H9 (cell line): ENCODE results near the gene GALNT15. TPM values are rescaled to one million over a fixed set of nuclear protein-coding genes. Genes with fewer than 3 reads are reported as not detected.

Experiments used
- DNase-seq: peaks from one replicate; pipeline ENCODE4 v3.0.0-alpha.2; 2017
- H2AFZ ChIP-seq: one replicate; pipeline ENCODE4 v1.6.1; 2013; ENCODE audit warnings: mild to moderate bottlenecking, low read length, control low read depth, moderate library complexity
- H2AK5ac ChIP-seq: 2 replicates; pipeline ENCODE4 v1.6.1; 2013; ENCODE audit warnings: low read length, control low read depth, mixed read lengths; ENCODE audit not compliant: insufficient read length
- H2BK120ac ChIP-seq: one replicate; pipeline ENCODE4 v1.6.1; 2013; ENCODE audit warnings: low read depth, mild to moderate bottlenecking, low read length, control low read depth, inconsistent platforms; ENCODE audit not compliant: poor library complexity, severe bottlenecking
- H2BK12ac ChIP-seq: 2 replicates; pipeline ENCODE4 v1.6.1; 2013; ENCODE audit warnings: low read length, control low read depth, mixed read lengths, low read depth; ENCODE audit not compliant: insufficient read length
- H2BK15ac ChIP-seq: 2 replicates; pipeline ENCODE4 v1.6.1; 2013; ENCODE audit warnings: low read depth, low read length, control low read depth
- H2BK20ac ChIP-seq: one replicate; pipeline ENCODE4 v1.6.1; 2013; ENCODE audit warnings: low read depth, mild to moderate bottlenecking, low read length, control low read depth, inconsistent platforms; ENCODE audit not compliant: poor library complexity, severe bottlenecking
- H2BK5ac ChIP-seq: 2 replicates; pipeline ENCODE4 v1.6.1; 2013; ENCODE audit warnings: low read length, control low read depth, mixed read lengths; ENCODE audit not compliant: insufficient read length
- H3K14ac ChIP-seq: 2 replicates; pipeline ENCODE4 v1.6.1; 2013; ENCODE audit warnings: low read length, control low read depth; ENCODE audit not compliant: insufficient read depth
- H3K18ac ChIP-seq: 2 replicates; pipeline ENCODE4 v1.6.1; 2013; ENCODE audit warnings: low read depth, mild to moderate bottlenecking, mixed read lengths, low read length, control low read depth; ENCODE audit not compliant: insufficient read length
- H3K23ac ChIP-seq: 2 replicates; pipeline ENCODE4 v1.6.1; 2013; ENCODE audit warnings: low read length, control low read depth, mixed read lengths, low read depth; ENCODE audit not compliant: insufficient read length
- H3K23me2 ChIP-seq: 2 replicates; pipeline ENCODE4 v1.6.1; 2013; ENCODE audit warnings: low read depth, mild to moderate bottlenecking, mixed read lengths, low read length, control low read depth; ENCODE audit not compliant: insufficient read length, poor library complexity, severe bottlenecking
- H3K27ac ChIP-seq: 2 replicates; pipeline ENCODE4 v1.5.1; 2013; ENCODE audit warnings: low read length, control low read depth, mixed read lengths, low read depth; ENCODE audit not compliant: insufficient read length
- H3K27me3 ChIP-seq: 2 replicates; pipeline ENCODE4 v1.6.1; 2013; ENCODE audit warnings: low read length, control low read depth, inconsistent platforms; ENCODE audit not compliant: insufficient read depth
- H3K4ac ChIP-seq: 2 replicates; pipeline ENCODE4 v1.6.1; 2013; ENCODE audit warnings: low read depth, mild to moderate bottlenecking, control low read depth, inconsistent platforms, low read length, moderate library complexity
- H3K4me1 ChIP-seq: 2 replicates; pipeline ENCODE4 v1.6.1; 2013; ENCODE audit warnings: low read length, control low read depth, inconsistent platforms; ENCODE audit not compliant: insufficient read depth
- H3K4me2 ChIP-seq: 2 replicates; pipeline ENCODE4 v1.6.1; 2013; ENCODE audit warnings: low read length, control low read depth, mixed read lengths; ENCODE audit not compliant: insufficient read length, insufficient read depth
- H3K56ac ChIP-seq: 2 replicates; pipeline ENCODE4 v1.6.1; 2013; ENCODE audit warnings: low read depth, mild to moderate bottlenecking, mixed read lengths, low read length, control low read depth; ENCODE audit not compliant: insufficient read length
- H3K79me1 ChIP-seq: 2 replicates; pipeline ENCODE4 v1.6.1; 2013; ENCODE audit warnings: low read depth, mild to moderate bottlenecking, moderate library complexity, low read length, control low read depth, inconsistent platforms; ENCODE audit not compliant: insufficient read depth, poor library complexity, severe bottlenecking
- H3K79me2 ChIP-seq: 2 replicates; pipeline ENCODE4 v1.6.1; 2013; ENCODE audit warnings: low read length, control low read depth, inconsistent platforms; ENCODE audit not compliant: insufficient read depth
- H3K9ac ChIP-seq: 2 replicates; pipeline ENCODE4 v1.6.1; 2013; ENCODE audit warnings: low read length, control low read depth, mixed read lengths; ENCODE audit not compliant: insufficient read length; ENCODE audit errors: extremely low read depth
- H3K9me3 ChIP-seq: one replicate; pipeline ENCODE4 v1.6.1; 2013; ENCODE audit warnings: low read depth, low read length, inconsistent platforms; ENCODE audit not compliant: control insufficient read depth
- H3T11ph ChIP-seq: one replicate; pipeline ENCODE4 v1.6.1; 2013; ENCODE audit warnings: mild to moderate bottlenecking, low read length, control low read depth, inconsistent platforms
- H4K20me1 ChIP-seq: one replicate; pipeline ENCODE4 v1.6.1; 2013; ENCODE audit not compliant: control insufficient read depth, insufficient read length, insufficient read depth
- H4K5ac ChIP-seq: 2 replicates; pipeline ENCODE4 v1.6.1; 2013; ENCODE audit warnings: low read depth, mild to moderate bottlenecking, mixed read lengths, low read length, control low read depth; ENCODE audit not compliant: insufficient read length
- H4K8ac ChIP-seq: replicated peaks from 2 replicates; pipeline ENCODE4 v1.6.1; 2013; ENCODE audit warnings: low read length, control low read depth, mixed read lengths, low read depth; ENCODE audit not compliant: insufficient read length
- H4K91ac ChIP-seq: 2 replicates; pipeline ENCODE4 v1.6.1; 2013; ENCODE audit warnings: low read depth, mild to moderate bottlenecking, moderate library complexity, mixed read lengths, low read length, control low read depth; ENCODE audit not compliant: insufficient read length
- H3K27ac Mint-ChIP-seq, 3 experiments: 2 replicates in 2 of 3; 3 replicates in 1 of 3; pipeline ENCODE4 v1.8.0; 2020 to 2021; ENCODE audit warnings: mixed read lengths in 3 of 3, mild to moderate bottlenecking in 1 of 3, moderate library complexity in 1 of 3
- H3K27me3 Mint-ChIP-seq: 2 replicates; pipeline ENCODE4 v1.8.0; 2021; ENCODE audit warnings: low read depth, mild to moderate bottlenecking, moderate library complexity, mixed read lengths
- H3K36me3 Mint-ChIP-seq, 3 experiments: 2 replicates in 2 of 3; 3 replicates in 1 of 3; pipeline ENCODE4 v1.8.0; 2020 to 2021; ENCODE audit warnings: low read depth in 3 of 3, mixed read lengths in 3 of 3; ENCODE audit not compliant: insufficient read depth in 1 of 3
- H3K4me1 Mint-ChIP-seq, 2 experiments: 2 replicates each; pipeline ENCODE4 v1.8.0; 2020; ENCODE audit warnings: mixed read lengths in 2 of 2
- H3K4me3 Mint-ChIP-seq, 2 experiments: 2 replicates in 1 of 2; 3 replicates in 1 of 2; pipeline ENCODE4 v1.8.0; 2020 to 2021; ENCODE audit warnings: mild to moderate bottlenecking in 2 of 2, mixed read lengths in 2 of 2, moderate library complexity in 1 of 2
- H3K9me3 Mint-ChIP-seq, 2 experiments: 2 replicates in 1 of 2; 3 replicates in 1 of 2; pipeline ENCODE4 v1.8.0; 2020; ENCODE audit warnings: mild to moderate bottlenecking in 2 of 2, mixed read lengths in 2 of 2, moderate library complexity in 1 of 2
- WGBS: extraction: QIAGEN DNeasy Blood & Tissue Kit; methylation state at CpG from one replicate; pipeline ENCODE4 v1.1.7; 2013; ENCODE audit warnings: missing lambda C conversion rate, low lambda C conversion rate, mixed read lengths; ENCODE audit not compliant: insufficient read length; ENCODE audit errors: extremely low coverage; 5-methylcytosine and 5-hydroxymethylcytosine counted together
- total RNA-seq: library from RNA; stranded (reverse); gene quantifications from 2 replicates; pipeline ENCODE4 v1.2.1, GENCODE V29; 2021
- TF ChIP-seq, protein P1 (sequence below): fragments of 200-600 bp; sonication (generic); conservative IDR thresholded peaks from 3 replicates; pipeline ENCODE4 v1.8.0; 2021; ENCODE audit warnings: antibody characterized with exemption, mild to moderate bottlenecking

The GALNT15 gene
- total RNA-seq, 1 experiment from 2014 or later, result 0.04 TPM

DNA sequence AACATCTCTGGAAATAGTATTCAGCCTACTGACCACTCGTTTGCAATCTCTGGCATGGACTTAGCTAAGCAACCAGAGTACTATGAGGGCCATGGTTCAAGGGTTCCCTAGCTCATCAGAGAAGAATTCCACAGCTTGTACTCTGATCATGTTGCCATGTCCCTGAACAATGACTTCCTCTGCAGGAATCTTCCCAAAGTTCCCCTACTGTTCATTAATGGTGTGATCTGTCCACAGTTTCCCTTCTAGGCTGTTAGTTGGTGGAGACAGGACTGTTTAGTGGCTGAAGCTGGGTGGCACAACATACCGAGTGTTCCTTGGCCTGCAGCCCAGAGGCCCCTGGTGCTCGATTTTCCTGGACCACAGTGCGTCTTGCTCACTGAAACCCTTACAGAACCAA is 44.4 kb upstream of the GALNT15 start:
- Histone ChIP-seq H3K9me3 (no peaks in the 10 kb centered on the region), H4K91ac (no peak overlapping the region), H3K18ac (no peak overlapping the region), H4K5ac (no peak overlapping the region), H2BK12ac (no peak overlapping the region), H3K23ac (no peak overlapping the region), H2BK15ac (no peak overlapping the region), H3K4me1 (no peaks in the 10 kb centered on the region), H4K8ac (no peak overlapping the region), H3K27me3 (no peaks in the 10 kb centered on the region), H3K79me1 (no peaks in the 10 kb centered on the region), H2AFZ (no peak overlapping the region), H3T11ph (no peak overlapping the region), H2AK5ac (no peak overlapping the region), H3K27ac (no peak overlapping the region), H4K20me1 (no peaks in the 10 kb centered on the region), H3K9ac (no peak overlapping the region), H2BK20ac (no peak overlapping the region), H2BK5ac (no peak overlapping the region), H3K4ac (no peak overlapping the region), H3K56ac (no peak overlapping the region), H2BK120ac (no peak overlapping the region), H3K14ac (no peak overlapping the region), H3K23me2 (no peaks in the 10 kb centered on the region), H3K4me2 (no peak overlapping the region), H3K79me2 (no peaks in the 10 kb centered on the region)
- Mint-ChIP-seq H3K27me3 (no peaks in the 10 kb centered on the region; the same call in none of the 2 replicates), H3K4me3 (no peak overlapping the region), H3K9me3 (no peaks in the 10 kb centered on the region), H3K36me3 (no peaks in the 10 kb centered on the region), H3K4me1 (peaks cover 5 to 13% of the 10 kb centered on the region in 2 experiments; a peak in 3 of 4 replicates), H3K27ac (no peak overlapping the region)
- no CpG with 5 or more reads among the region's 4 CpGs for WGBS
- no peak for DNase-seq
- TF ChIP-seq, protein P1, sequence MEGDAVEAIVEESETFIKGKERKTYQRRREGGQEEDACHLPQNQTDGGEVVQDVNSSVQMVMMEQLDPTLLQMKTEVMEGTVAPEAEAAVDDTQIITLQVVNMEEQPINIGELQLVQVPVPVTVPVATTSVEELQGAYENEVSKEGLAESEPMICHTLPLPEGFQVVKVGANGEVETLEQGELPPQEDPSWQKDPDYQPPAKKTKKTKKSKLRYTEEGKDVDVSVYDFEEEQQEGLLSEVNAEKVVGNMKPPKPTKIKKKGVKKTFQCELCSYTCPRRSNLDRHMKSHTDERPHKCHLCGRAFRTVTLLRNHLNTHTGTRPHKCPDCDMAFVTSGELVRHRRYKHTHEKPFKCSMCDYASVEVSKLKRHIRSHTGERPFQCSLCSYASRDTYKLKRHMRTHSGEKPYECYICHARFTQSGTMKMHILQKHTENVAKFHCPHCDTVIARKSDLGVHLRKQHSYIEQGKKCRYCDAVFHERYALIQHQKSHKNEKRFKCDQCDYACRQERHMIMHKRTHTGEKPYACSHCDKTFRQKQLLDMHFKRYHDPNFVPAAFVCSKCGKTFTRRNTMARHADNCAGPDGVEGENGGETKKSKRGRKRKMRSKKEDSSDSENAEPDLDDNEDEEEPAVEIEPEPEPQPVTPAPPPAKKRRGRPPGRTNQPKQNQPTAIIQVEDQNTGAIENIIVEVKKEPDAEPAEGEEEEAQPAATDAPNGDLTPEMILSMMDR, result no peak
